MM.1S (cell line): ENCODE measurements around the gene ASCC2.

Experiments used
- DNase-seq: peaks from one replicate; pipeline ENCODE4 v3.0.0-alpha.2; 2015
- H2AFZ ChIP-seq: fragments of 300-600 bp; sonication (generic); 2 replicates; pipeline ENCODE4 v1.6.0; 2016; ENCODE audit warnings: antibody characterized with exemption, low read length
- H3F3A ChIP-seq: fragments of 300-600 bp; sonication (generic); 2 replicates; pipeline ENCODE4 v1.6.1; 2016; ENCODE audit warnings: mild to moderate bottlenecking, antibody characterized with exemption, low read length, moderate library complexity, mixed read lengths; ENCODE audit not compliant: insufficient read depth
- H3K27ac ChIP-seq: fragments of 300-600 bp; sonication (generic); 2 replicates; pipeline ENCODE4 v1.5.1; 2016; ENCODE audit warnings: mild to moderate bottlenecking, low read length
- H3K27me3 ChIP-seq: fragments of 300-600 bp; sonication (generic); replicated peaks from 2 replicates; pipeline ENCODE4 v1.6.0; 2016; ENCODE audit warnings: low read length; ENCODE audit not compliant: insufficient read depth
- H3K36me3 ChIP-seq: fragments of 300-600 bp; sonication (generic); replicated peaks from 2 replicates; pipeline ENCODE4 v1.6.1; 2016; ENCODE audit warnings: mild to moderate bottlenecking, low read length, mixed read lengths; ENCODE audit not compliant: insufficient read depth
- H3K4me1 ChIP-seq: fragments of 300-600 bp; sonication (generic); 2 replicates; pipeline ENCODE4 v1.6.1; 2016; ENCODE audit warnings: low read length, mixed read lengths
- H3K4me2 ChIP-seq: fragments of 300-600 bp; sonication (generic); 2 replicates; pipeline ENCODE4 v1.6.0; 2016; ENCODE audit warnings: low read depth, low read length
- H3K4me3 ChIP-seq: fragments of 300-600 bp; sonication (generic); 2 replicates; pipeline ENCODE4 v1.5.1; 2016; ENCODE audit warnings: low read length, mixed read lengths
- H3K79me2 ChIP-seq: fragments of 300-600 bp; sonication (generic); 2 replicates; pipeline ENCODE4 v1.6.1; 2016; ENCODE audit warnings: mixed run types, low read length, mixed read lengths
- H3K9ac ChIP-seq: fragments of 300-600 bp; sonication (generic); 2 replicates; pipeline ENCODE4 v1.6.1; 2016; ENCODE audit warnings: low read length, mixed read lengths
- H3K9me2 ChIP-seq: fragments of 300-600 bp; sonication (generic); replicated peaks from 2 replicates; pipeline ENCODE4 v1.6.1; 2016; ENCODE audit warnings: mild to moderate bottlenecking, low read length, mixed read lengths; ENCODE audit not compliant: insufficient read depth
- H3K9me3 ChIP-seq: fragments of 300-600 bp; sonication (generic); replicated peaks from 2 replicates; pipeline ENCODE4 v1.6.1; 2016; ENCODE audit warnings: mild to moderate bottlenecking, low read length, mixed read lengths; ENCODE audit not compliant: insufficient read depth
- H4K20me1 ChIP-seq: fragments of 300-600 bp; sonication (generic); 2 replicates; pipeline ENCODE4 v1.6.1; 2016; ENCODE audit warnings: mild to moderate bottlenecking, low read length, moderate library complexity, mixed read lengths; ENCODE audit not compliant: insufficient read depth
- EZH2 ChIP-seq: fragments of 300-600 bp; sonication (generic); optimal IDR thresholded peaks from 2 replicates; pipeline ENCODE3; 2017; ENCODE audit warnings: low read depth, mild to moderate bottlenecking, antibody characterized with exemption, low read length, mixed read lengths
- EZH2phosphoT487 ChIP-seq: fragments of 300-600 bp; sonication (generic); IDR thresholded peaks from 2 replicates; pipeline ENCODE4 v1.6.1; 2018; ENCODE audit warnings: antibody characterized with exemption, low read length
- TF ChIP-seq, protein P1 (sequence below): fragments of 300-600 bp; sonication (generic); IDR thresholded peaks from 2 replicates; pipeline ENCODE4 v1.5.1; 2016; ENCODE audit warnings: antibody characterized with exemption, low read length, mixed read lengths

ASCC2 gene, protein sequence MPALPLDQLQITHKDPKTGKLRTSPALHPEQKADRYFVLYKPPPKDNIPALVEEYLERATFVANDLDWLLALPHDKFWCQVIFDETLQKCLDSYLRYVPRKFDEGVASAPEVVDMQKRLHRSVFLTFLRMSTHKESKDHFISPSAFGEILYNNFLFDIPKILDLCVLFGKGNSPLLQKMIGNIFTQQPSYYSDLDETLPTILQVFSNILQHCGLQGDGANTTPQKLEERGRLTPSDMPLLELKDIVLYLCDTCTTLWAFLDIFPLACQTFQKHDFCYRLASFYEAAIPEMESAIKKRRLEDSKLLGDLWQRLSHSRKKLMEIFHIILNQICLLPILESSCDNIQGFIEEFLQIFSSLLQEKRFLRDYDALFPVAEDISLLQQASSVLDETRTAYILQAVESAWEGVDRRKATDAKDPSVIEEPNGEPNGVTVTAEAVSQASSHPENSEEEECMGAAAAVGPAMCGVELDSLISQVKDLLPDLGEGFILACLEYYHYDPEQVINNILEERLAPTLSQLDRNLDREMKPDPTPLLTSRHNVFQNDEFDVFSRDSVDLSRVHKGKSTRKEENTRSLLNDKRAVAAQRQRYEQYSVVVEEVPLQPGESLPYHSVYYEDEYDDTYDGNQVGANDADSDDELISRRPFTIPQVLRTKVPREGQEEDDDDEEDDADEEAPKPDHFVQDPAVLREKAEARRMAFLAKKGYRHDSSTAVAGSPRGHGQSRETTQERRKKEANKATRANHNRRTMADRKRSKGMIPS

DNA sequence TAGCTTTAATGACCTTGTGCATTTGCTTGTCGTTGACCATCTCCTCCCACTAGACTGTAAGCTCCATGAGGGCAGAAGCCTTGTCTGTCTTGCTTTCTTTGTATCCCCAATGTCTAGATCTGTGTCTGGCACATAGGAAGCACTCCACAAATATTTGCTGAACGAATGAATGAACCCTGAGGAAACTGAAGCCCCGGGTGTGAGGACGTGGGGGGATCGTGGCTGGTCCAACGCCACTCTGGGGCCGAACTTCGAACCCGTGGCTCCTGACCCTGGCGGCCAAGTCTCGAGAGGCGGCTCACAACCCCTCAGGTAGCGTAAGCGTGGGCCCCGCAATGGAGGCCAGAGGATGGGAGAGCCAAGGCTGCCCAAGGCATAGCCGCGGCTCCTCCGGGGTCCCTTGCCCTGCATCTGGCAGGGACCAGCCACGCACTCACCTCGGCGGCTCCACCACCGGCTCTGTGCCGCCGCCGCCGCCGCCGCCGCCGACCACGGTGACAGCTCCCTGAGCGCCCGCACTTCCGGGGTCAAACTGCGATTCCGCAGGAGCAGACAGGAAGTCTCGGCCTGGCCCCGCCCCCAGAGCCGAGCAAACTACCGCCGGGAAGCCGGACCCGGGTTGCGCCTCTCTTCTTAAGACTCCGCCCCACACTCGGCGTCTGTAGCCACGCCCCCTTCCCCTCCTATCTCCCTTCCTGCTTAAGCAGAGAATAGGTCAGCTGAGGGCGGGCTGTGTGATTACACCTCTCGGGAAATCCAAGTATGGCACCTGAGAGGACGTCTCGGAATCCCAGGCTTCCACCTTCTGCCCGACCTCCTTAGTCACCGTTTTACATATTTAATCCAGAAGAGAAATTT is at the start of gene ASCC2:
TSS of gene ASCC2 (minus strand) at position 534 of the 858 bp plus-strand sequence. CDS start 5,949 bp downstream, outside the sequence.
- peak; percentile 98 for DNase-seq
- H3F3A ChIP-seq: no peaks in the 10 kb centered on the region
- TF ChIP-seq EZH2 (no peak), EZH2phosphoT487 (no peak)
- TF ChIP-seq, protein P1, sequence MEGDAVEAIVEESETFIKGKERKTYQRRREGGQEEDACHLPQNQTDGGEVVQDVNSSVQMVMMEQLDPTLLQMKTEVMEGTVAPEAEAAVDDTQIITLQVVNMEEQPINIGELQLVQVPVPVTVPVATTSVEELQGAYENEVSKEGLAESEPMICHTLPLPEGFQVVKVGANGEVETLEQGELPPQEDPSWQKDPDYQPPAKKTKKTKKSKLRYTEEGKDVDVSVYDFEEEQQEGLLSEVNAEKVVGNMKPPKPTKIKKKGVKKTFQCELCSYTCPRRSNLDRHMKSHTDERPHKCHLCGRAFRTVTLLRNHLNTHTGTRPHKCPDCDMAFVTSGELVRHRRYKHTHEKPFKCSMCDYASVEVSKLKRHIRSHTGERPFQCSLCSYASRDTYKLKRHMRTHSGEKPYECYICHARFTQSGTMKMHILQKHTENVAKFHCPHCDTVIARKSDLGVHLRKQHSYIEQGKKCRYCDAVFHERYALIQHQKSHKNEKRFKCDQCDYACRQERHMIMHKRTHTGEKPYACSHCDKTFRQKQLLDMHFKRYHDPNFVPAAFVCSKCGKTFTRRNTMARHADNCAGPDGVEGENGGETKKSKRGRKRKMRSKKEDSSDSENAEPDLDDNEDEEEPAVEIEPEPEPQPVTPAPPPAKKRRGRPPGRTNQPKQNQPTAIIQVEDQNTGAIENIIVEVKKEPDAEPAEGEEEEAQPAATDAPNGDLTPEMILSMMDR: no peak
- peak within 1 kb of the TSS; percentile 21; the same call in 1 of the 2 replicates for H3K27ac ChIP-seq
- no peaks in the 10 kb centered on the region for H3K9me2 ChIP-seq
- no peaks in the 10 kb centered on the region for H4K20me1 ChIP-seq
- H3K4me3 ChIP-seq: peak within 1 kb of the TSS; percentile 96
- H3K9ac ChIP-seq: peak within 1 kb of the TSS; percentile 79
- H3K9me3 ChIP-seq: no peaks in the 10 kb centered on the region
- H3K4me2 ChIP-seq: peak within 1 kb of the TSS; percentile 90
- peaks cover 34% of the 10 kb centered on the region for H3K79me2 ChIP-seq
- H3K27me3 ChIP-seq: no peaks in the 10 kb centered on the region
- peak within 1 kb of the TSS; percentile 95 for H2AFZ ChIP-seq
- no peaks in the 10 kb centered on the region for H3K36me3 ChIP-seq
- 0 out of 2 replicates have a peak, but pooled peaks cover 7% of the 10 kb centered on the region for H3K4me1 ChIP-seq

DNA sequence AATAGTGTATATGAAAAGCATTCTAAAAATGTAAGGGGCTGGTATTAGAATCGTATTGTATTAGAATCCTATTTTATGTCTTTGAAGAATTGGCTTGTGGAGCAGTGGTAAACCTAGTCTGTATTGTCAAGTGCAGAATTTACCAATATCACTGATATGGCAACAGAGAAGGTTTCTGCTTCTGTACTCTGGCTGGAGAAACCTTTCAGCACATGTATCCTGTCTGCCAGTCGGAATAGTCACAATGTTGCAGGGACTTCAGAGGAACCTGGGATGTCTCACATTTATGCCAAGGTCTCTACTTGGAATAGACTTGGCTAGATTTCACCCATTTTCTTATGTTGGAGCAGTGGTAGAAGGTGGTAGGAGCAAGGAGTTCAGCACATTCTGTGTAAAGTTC is 49.3 kb upstream of the ASCC2 start:
- Histone ChIP-seq H3K36me3 (no peaks in the 10 kb centered on the region), H3K4me3 (no peak overlapping the region), H3K4me1 (no peaks in the 10 kb centered on the region; the same call in 1 of the 2 replicates), H3K9me3 (no peaks in the 10 kb centered on the region), H3K9me2 (no peaks in the 10 kb centered on the region), H3K9ac (no peak overlapping the region), H3K4me2 (no peak overlapping the region), H3K27ac (no peak overlapping the region), H3K27me3 (no peaks in the 10 kb centered on the region), H4K20me1 (peaks cover 8% of the 10 kb centered on the region; the same call in 1 of the 2 replicates), H3K79me2 (peaks cover 90% of the 10 kb centered on the region), H3F3A (no peaks in the 10 kb centered on the region), H2AFZ (no peak overlapping the region)
- TF ChIP-seq EZH2: no peak
- TF ChIP-seq, protein P1: no peak
- no peak for TF ChIP-seq EZH2phosphoT487
- DNase-seq: no peak

DNA sequence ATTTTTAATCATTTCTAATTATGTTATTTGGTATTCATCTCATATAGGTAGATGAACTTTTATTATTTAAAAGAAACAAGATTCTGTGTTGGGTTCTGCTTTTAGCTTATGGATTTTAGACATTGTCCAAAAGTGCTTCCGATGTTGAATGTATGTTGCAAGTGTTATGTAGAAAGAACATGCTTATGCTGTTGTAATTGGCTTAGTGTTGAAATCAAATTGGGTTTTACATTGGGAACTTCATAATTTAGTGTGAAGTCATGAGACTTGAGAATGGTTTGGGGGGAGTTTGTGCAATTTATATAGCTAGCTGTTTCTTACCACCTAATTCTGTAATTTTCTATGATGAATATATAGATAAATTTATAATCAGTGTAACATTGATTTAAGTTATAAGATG is 48.5 kb upstream of the ASCC2 start:
- Histone ChIP-seq H3K36me3 (no peaks in the 10 kb centered on the region), H3F3A (no peaks in the 10 kb centered on the region), H2AFZ (no peak overlapping the region), H3K27me3 (no peaks in the 10 kb centered on the region), H3K27ac (no peak overlapping the region), H3K4me1 (no peaks in the 10 kb centered on the region; the same call in 1 of the 2 replicates), H3K79me2 (peaks cover 82% of the 10 kb centered on the region), H4K20me1 (peaks cover 8% of the 10 kb centered on the region; the same call in 1 of the 2 replicates), H3K9me3 (no peaks in the 10 kb centered on the region), H3K9ac (no peak overlapping the region), H3K4me3 (no peak overlapping the region), H3K4me2 (no peak overlapping the region), H3K9me2 (no peaks in the 10 kb centered on the region)
- DNase-seq: no peak
- TF ChIP-seq EZH2 (no peak), EZH2phosphoT487 (no peak)
- TF ChIP-seq, protein P1: no peak
